Stimulated activated CD8-positive, alpha-beta memory T cell treated with anti-CD3 and anti-CD28 coated beads, Interleukin-4, amount 100 ng/mL, for 48 hours (primary cell): Measurements from ENCODE around the gene DDIT4.
"Not testable (repeated sequence)": the region's sequence is repeated elsewhere in the genome, so short reads cannot be mapped to it uniquely, and the experiment has no call there.

Experiments used
- DNase-seq: peaks from one replicate; pipeline ENCODE4 v3.0.0-alpha.2; 2020

The DDIT4 gene

GRCh38 chr10:72268475-72269200 lies 5.1 kb upstream of the DDIT4 start:
- not testable (repeated sequence) for DNase-seq

GRCh38 chr10:72270607-72271281 lies 3.0 kb upstream of the DDIT4 start:
- no peak for DNase-seq

GRCh38 chr10:72272689-72273409 lies 875 bp upstream of the DDIT4 start:
- peak; percentile 80 for DNase-seq

- no peak for DNase-seq
These were observed 547 bp downstream of the DDIT4 start for GRCh38 chr10:72274213-72274729.

- peak; percentile 82 for DNase-seq
These were observed 1.1 kb downstream of the DDIT4 start for GRCh38 chr10:72274730-72275350.

- peak; percentile 54 for DNase-seq
These were observed 1.8 kb downstream of the DDIT4 start for GRCh38 chr10:72275351-72276012.

GRCh38 chr10:72276013-72276387 lies 2.3 kb downstream of the DDIT4 start:
- DNase-seq = peak; percentile 70

- peak; percentile 65 for DNase-seq
These were observed 3.0 kb downstream of the DDIT4 start for GRCh38 chr10:72276421-72277339.

- no peak for DNase-seq
These were observed 3.7 kb downstream of the DDIT4 start for GRCh38 chr10:72277340-72277995.

- DNase-seq = no peak
These were observed 4.4 kb downstream of the DDIT4 start for GRCh38 chr10:72277996-72278667.

GRCh38 chr10:72278668-72279393 lies 5.1 kb downstream of the DDIT4 start:
- DNase-seq = no peak

- not testable (repeated sequence) for DNase-seq
These were observed 5.9 kb downstream of the DDIT4 start for GRCh38 chr10:72279587-72279986.

- no peak for DNase-seq
These were observed 9.4 kb downstream of the DDIT4 start for GRCh38 chr10:72283131-72283530.

GRCh38 chr10:72285972-72286521 lies 12.3 kb downstream of the DDIT4 start:
- no peak for DNase-seq

GRCh38 chr10:72291019-72291532 lies 17.4 kb downstream of the DDIT4 start:
- peak; percentile 76 for DNase-seq

GRCh38 chr10:72292223-72292691 lies 18.5 kb downstream of the DDIT4 start:
- peak; percentile 80 for DNase-seq

GRCh38 chr10:72295330-72295910 lies 21.7 kb downstream of the DDIT4 start:
- DNase-seq = peak; percentile 55

- not testable (repeated sequence) for DNase-seq
These were observed 23.1 kb downstream of the DDIT4 start for GRCh38 chr10:72296829-72297280.
